GM18873 (cell line): Measurements from ENCODE around the gene CFAP161.

ENCODE experiments used
- ATAC-seq: cut with Tn5 transposase; IDR thresholded peaks from one replicate; pipeline ENCODE4 v1.9.1; 2021; ENCODE audit warnings: mild to moderate bottlenecking, moderate library complexity, moderate number of reproducible peaks; ENCODE audit not compliant: unreplicated experiment, low FRiP score

CFAP161 gene

DNA sequence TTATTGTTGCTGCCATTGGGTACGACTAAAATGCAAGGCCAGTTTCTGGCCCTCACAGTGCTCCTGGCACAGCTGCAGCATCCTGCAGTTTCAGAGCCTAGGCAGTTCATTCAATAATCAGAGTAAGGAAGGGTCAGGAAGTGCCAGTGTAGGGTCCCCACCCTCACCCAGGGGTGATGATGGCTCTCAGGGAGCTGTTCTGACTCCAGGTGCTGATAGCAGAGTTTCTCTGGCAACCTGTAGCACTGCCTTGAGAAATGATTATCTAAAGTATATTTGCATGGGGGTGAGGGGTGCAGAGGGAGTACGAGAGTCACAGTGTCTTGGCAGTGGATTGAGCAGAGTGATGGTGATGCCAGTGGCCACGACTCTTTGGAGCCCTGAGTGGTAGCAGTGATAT is 47.1 kb downstream of the CFAP161 start:
- no peak for ATAC-seq

- no peak for ATAC-seq
Measured at GRCh38 chr15:81182031-81182755, 48.1 kb downstream of the CFAP161 start.

DNA sequence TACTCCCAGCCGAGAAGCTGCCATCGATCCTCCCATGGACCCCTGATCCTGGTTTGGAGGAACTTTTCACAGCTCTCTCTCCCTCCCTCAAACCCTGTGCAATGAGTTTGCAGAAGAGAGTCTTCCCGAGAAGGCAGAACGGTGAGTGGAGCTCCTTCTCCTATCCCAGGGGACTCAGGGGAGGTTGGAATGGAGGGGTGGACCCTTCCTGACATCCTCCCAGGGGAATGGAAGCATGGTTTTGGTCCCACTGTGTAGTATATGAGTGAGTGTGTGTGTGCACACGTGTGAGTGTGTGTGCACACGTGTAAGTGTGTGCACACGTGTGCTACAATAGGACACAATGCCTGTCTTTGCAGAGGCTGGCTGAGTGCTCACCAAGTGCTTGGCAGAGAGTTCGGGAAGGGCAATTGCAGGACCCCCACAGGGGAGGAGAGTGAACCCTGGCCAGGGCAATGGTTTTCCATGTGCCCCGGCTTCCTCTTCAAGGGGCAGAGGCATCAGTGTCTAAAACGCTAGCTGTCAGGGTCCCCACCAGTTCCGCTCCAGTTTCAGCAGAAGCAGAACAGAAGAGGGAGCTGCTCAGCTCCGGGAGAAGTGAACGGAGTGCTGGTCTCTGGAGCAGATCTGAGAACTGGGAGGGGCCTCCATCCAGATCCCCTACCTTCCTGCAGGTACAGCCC is 48.8 kb downstream of the CFAP161 start:
- ATAC-seq = no peak

GRCh38 chr15:81183439-81183775 is 49.3 kb downstream of the CFAP161 start:
- ATAC-seq = no peak

DNA sequence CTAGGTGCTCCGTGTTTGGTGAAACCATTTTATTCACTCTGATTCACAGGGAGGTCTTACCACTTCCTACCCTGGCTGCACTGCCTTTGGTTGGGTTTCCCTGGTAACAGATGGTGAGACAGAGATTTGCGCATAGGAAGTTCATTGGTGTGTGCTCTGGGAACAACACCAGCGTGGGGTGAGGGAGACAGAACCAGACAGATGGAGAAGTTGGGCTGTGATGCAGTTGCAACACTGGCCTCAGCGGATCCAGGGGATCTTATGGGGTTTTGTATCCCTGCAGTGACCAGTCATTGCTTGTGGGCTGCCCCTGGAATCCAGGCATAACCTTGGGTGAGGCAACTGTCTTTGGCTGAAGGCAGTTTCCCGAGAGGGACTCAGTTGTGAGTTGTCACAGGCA is 50.1 kb downstream of the CFAP161 start:
- no peak for ATAC-seq

DNA sequence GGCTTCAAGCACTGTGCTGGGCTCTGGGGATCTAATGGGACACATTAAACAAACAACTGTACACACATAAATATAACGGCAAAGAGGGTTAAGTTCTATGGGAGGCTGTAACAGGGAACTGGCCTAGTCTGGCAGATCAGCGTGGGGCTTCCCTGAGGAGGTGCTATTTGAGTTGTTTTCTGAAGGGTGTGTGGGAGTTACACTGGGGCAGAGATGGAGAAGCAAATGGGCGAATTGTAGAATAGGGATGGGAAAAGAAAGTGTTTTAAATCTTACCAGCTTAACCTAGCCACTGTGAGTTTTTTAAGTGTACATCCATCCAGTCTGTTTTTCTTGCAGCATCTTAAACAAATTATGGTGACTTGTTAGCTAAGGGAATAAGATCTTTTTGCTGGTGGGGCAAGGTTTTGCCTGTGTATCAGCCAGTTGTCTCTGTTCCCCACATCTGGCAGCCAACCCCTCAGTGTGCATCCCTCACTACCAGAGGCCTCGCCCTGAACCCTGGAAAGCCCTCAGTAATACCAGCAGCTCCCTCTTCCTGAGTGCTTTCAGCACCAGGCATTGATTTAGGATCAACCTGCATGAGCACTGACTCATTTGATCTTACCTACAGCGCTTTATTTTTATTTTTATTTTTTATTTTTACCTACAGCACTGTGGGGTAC is 51.7 kb downstream of the CFAP161 start:
- no peak for ATAC-seq

- no peak for ATAC-seq
Measured at GRCh38 chr15:81188354-81188753, 54.3 kb downstream of the CFAP161 start.

DNA sequence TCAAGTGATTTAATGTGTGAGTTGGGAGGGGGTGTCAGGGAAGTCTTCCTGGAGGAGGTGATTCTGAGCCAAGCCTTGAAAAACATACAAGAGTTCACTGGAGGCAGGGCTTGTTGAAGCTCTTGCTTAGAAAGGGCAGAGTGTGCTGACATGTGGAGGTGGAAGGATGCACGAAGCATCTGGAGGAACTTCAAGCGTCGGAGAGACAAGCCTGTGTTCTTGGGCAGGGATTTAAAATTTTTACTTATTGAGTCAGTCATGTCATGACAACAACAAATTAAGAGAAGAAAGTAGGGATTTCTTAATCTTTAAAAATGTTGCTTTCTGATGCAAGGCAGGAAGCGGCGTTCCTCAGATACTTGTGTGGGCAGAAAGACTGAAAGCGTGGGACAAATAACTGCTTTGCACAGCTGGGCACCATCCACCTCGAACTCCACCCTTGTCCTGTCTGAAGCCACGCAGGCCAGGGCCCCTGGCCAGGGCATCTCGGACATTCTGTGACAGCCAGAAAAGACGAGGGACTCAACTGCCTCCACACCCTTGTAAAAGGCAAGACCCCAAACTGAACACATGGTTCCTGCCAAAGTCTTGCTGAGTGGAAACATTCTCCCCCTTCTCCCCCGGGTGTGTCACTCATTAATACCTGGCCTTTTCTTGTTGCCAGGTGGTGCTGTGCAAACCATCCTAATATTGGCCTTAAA is 55.7 kb downstream of the CFAP161 start:
- ATAC-seq = no peak

GRCh38 chr15:81190922-81191507 is 56.9 kb downstream of the CFAP161 start:
- ATAC-seq = no peak

DNA sequence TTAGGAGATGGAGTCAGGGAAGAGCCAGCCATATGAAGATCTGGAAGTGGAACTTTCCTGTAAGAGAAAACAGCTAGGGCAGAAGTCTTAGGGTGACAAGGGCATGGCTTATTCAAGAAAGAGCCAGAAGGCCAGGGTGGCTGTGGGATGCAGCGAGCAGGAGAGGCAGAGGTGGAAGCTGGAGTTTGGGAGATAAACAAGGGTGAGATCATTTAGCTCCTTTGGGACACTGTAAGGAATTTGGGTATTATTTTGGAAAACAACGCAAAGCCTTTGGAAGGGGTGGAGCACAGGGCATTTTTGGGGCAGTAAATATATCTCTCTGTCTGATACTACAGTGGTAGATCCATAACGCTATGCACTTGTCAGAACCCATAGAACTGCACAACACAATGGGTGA is 57.6 kb downstream of the CFAP161 start:
- no peak for ATAC-seq

GRCh38 chr15:81194723-81195122 is 60.7 kb downstream of the CFAP161 start:
- ATAC-seq = no peak

DNA sequence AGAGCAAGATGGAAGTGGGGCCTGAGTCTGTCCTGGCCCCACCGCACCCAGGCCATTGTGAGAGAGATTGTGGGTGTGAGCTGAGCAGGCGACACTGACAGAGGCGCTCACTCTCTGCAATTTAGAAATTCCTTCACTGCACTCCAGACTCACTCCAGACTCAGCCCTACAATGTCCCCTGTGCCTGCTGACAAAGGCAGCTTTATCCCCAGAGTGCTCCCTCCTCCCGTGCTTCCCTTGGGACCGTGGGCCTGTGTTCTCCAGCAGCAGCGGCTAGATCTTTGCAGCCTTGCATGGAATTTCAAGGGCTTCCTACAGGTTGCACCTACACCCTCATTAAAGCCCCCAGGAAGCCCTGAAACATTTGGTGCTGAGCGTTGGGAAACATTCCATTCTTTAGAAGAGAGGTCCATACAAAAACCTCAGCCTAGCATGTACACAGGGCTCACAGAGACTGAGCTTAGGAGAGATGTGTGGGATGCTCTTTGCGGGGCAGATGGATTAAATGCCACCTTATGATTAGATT is 61.3 kb downstream of the CFAP161 start:
- ATAC-seq = no peak

DNA sequence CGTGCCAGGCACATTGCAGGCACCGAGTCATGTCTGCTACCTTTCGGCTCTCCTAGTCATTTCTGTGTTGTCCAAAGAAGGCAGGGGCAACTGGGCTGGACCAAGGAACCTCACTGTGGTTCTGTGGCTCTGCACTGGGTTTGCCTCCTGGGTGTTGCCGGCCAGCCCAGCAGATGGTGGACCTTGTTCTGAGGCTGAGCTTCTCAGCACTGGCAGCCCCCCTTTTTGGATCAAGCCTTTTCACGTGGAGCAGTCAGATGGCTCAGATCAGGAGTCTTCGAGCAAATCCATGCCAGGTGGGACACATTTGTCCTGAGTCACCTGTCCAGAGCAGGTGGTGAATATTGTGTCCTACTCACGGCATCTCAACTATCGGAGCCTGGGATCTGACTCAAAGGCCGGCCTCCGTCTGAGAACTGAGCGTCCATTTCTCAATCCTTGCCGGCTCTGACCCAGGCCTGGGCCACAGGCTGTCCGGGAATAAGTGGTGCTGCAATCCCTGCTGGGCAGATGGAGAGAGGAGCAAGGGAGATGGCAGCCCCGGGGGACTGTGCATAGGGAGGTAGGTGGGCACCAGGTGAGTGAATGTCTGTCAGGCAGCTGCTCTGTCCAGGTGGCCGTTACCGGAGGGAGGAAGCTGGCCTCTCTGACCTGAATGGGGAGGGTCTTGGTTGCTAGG is 62.6 kb downstream of the CFAP161 start, which contains the start of gene IL16:
TSS of gene IL16 (plus strand) at position 304 of the 679 bp plus-strand sequence. CDS start 28,521 bp downstream, outside the sequence.
- no peak for ATAC-seq

- no peak for ATAC-seq
Measured at GRCh38 chr15:81197255-81197630, 63.2 kb downstream of the CFAP161 start.

DNA sequence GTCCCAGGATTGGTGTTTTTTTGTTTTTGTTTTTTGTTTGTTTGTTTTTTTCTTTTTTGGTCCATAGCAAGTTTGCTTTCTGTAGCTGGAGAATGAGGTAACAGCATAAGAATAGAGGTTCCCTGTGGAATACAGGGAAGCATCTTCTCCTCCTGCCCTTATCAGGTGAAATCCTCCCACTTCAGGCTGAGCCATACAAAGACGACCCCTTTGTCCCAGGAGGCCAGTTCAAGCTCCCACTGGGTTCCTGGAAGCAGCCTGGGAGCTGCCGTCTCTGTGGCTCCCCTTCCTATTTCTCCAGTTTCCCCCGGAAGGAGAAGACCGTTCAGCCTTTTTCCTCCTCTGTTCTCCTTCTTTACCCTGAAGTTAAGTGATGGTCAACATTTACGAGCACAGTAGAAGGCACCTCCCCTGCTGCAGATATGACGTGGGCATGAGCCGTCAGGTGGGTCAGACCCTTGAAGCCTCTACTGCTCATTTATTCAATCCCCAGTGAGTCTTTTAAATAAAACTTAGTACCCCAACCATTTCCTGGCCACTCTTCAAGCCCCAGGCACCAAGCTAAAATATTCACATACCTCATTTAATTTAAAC is 63.7 kb downstream of the CFAP161 start:
- no peak for ATAC-seq
